ENCODE measurements around the gene PUM2.

Gene PUM2

DNA sequence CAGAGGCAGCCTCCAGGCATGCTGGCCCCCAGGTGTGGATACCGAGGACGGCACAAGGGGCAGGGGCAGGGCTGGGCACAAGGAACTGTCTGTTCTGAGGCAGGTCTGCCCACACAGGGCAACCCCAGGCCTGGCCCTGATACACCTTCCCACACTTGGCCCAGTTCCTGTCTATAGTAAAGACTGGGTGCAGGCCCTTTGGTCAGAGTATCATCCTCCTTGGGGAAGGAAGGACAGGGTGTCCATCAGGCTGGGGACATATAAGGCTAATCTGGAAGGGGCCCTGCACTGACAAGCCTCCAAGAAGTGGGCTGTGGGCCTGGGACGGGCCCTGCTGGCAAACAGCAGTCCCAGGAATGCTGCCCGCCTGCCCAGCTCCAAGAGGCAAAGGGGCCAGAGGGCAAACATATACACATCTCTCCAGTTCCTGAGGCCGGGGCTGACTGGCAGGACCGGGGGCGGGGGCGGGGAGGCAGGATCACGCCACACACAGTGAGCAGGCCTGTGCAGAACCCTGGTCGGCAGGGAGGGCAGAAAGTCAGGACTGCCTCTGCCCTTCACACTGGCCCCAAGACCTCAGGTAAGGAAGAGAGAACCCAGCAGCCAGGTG lies 144.6 kb downstream of the PUM2 start:
- Histone ChIP-seq H3K9me3 (ENCODE audit: control insufficient read depth, low read length) (no peaks in the 10 kb centered on the region), H3K4me1 (ENCODE audit: control insufficient read depth, insufficient read depth, low read length, poor library complexity, severe bottlenecking) (no peaks in the 10 kb centered on the region), H3K27ac (ENCODE audit: low read depth, low read length, severe bottlenecking) (no peak overlapping the region), H3K4me3 (ENCODE audit: extremely low read depth, insufficient read depth, low read length, poor library complexity, severe bottlenecking) (no peak overlapping the region), H3K36me3 (ENCODE audit: control insufficient read depth, insufficient read depth, low read length) (peaks cover 22% of the 10 kb centered on the region)
- WGBS, 2 experiments (ENCODE audit: insufficient coverage in 2 of 2) = 87 to 89% methylated on average over 5 to 10 of the region's 10 CpGs

DNA sequence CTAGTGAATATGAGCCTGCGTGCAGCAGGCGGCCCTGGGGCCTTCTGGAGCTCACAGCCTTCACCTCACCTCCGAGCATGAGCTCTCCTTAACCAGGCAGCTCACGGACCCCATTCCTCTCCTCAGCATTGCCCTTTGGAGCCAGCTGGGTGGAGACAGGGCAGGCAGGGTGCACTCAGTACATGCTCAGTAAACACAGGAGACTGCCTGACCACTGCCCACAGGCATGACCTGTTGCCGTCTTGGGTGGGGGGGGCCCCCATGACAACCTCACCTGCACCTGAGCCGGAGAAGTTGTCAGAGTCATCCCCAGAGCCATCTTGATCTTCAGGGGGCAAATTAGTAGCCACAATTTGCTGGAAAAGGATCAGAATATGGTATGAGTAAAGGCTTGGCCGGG lies 145.6 kb downstream of the PUM2 start:
- Histone ChIP-seq H3K36me3 (ENCODE audit: control insufficient read depth, insufficient read depth, low read length) (peaks cover 22% of the 10 kb centered on the region), H3K4me1 (ENCODE audit: control insufficient read depth, insufficient read depth, low read length, poor library complexity, severe bottlenecking) (no peaks in the 10 kb centered on the region), H3K9me3 (ENCODE audit: control insufficient read depth, low read length) (no peaks in the 10 kb centered on the region), H3K4me3 (ENCODE audit: extremely low read depth, insufficient read depth, low read length, poor library complexity, severe bottlenecking) (no peak overlapping the region), H3K27ac (ENCODE audit: low read depth, low read length, severe bottlenecking) (no peak overlapping the region)
- 72 to 90% methylated on average over 2 to 4 of the region's 7 CpGs for WGBS, 2 experiments (ENCODE audit: insufficient coverage in 2 of 2)

DNA sequence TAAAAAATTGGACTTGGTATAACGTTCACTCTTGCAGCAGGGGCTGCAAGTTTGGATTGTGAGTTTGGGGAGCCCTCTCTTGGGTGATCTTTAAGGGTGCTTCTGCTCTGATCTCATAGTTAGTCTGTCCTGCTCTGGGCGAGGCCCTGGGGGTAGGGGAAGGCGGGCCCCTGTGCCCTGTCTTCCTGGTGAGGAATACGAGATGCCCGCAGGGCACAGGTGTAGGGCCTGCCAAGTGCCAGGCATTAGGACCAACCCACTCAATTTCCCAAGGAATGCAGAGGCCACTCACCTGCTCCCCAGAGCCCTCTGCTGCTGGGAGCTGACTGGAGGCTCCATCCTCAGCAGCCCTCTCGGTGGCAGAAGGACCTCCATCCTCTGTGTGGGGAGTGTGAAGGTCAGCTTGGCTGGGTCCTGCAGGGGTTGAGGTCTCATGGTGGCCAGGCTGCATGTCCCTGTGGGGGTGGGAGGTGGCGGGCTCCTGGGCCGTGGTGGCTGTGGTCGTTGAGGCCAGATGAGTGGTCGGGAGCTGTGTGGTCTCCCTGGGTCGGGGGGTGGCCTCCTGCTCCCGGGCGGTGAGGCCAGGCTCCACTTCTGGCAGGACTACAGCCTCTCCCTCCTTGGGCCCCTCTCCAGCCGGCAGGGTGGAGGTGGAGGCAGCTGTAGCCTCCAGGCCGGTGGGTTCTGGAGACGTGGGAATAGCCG lies 147.0 kb downstream of the PUM2 start:
- H3K9me3 ChIP-seq (ENCODE audit: control insufficient read depth, low read length) = no peaks in the 10 kb centered on the region
- WGBS, 2 experiments (ENCODE audit: insufficient coverage in 2 of 2) = 95 to 96% methylated on average over 13 to 14 of the region's 17 CpGs
- H3K4me3 ChIP-seq (ENCODE audit: extremely low read depth, insufficient read depth, low read length, poor library complexity, severe bottlenecking) = no peak overlapping the region
- no peaks in the 10 kb centered on the region for H3K4me1 ChIP-seq (ENCODE audit: control insufficient read depth, insufficient read depth, low read length, poor library complexity, severe bottlenecking)
- H3K36me3 ChIP-seq (ENCODE audit: control insufficient read depth, insufficient read depth, low read length) = peaks cover 22% of the 10 kb centered on the region
- no peak overlapping the region for H3K27ac ChIP-seq (ENCODE audit: low read depth, low read length, severe bottlenecking)

- Histone ChIP-seq H3K27ac (ENCODE audit: low read depth, low read length, severe bottlenecking) (no peak overlapping the region), H3K4me3 (ENCODE audit: extremely low read depth, insufficient read depth, low read length, poor library complexity, severe bottlenecking) (no peak overlapping the region), H3K36me3 (ENCODE audit: control insufficient read depth, insufficient read depth, low read length) (peaks cover 22% of the 10 kb centered on the region), H3K9me3 (ENCODE audit: control insufficient read depth, low read length) (no peaks in the 10 kb centered on the region), H3K4me1 (ENCODE audit: control insufficient read depth, insufficient read depth, low read length, poor library complexity, severe bottlenecking) (no peaks in the 10 kb centered on the region)
- 95 to 96% methylated on average over 6 to 9 of the region's 10 CpGs for WGBS, 2 experiments (ENCODE audit: insufficient coverage in 2 of 2)
Observed at GRCh38 chr2:20203072-20203471, 147.6 kb downstream of the PUM2 start.

GRCh38 chr2:20201671-20202070 lies 149.0 kb downstream of the PUM2 start:
- no peak overlapping the region for H3K4me3 ChIP-seq (ENCODE audit: extremely low read depth, insufficient read depth, low read length, poor library complexity, severe bottlenecking)
- 93 to 95% methylated on average over 16 to 17 of the region's 17 CpGs for WGBS, 2 experiments (ENCODE audit: insufficient coverage in 2 of 2)
- no peaks in the 10 kb centered on the region for H3K4me1 ChIP-seq (ENCODE audit: control insufficient read depth, insufficient read depth, low read length, poor library complexity, severe bottlenecking)
- peaks cover 22% of the 10 kb centered on the region for H3K36me3 ChIP-seq (ENCODE audit: control insufficient read depth, insufficient read depth, low read length)
- H3K9me3 ChIP-seq (ENCODE audit: control insufficient read depth, low read length) = no peaks in the 10 kb centered on the region
- no peak overlapping the region for H3K27ac ChIP-seq (ENCODE audit: low read depth, low read length, severe bottlenecking)

DNA sequence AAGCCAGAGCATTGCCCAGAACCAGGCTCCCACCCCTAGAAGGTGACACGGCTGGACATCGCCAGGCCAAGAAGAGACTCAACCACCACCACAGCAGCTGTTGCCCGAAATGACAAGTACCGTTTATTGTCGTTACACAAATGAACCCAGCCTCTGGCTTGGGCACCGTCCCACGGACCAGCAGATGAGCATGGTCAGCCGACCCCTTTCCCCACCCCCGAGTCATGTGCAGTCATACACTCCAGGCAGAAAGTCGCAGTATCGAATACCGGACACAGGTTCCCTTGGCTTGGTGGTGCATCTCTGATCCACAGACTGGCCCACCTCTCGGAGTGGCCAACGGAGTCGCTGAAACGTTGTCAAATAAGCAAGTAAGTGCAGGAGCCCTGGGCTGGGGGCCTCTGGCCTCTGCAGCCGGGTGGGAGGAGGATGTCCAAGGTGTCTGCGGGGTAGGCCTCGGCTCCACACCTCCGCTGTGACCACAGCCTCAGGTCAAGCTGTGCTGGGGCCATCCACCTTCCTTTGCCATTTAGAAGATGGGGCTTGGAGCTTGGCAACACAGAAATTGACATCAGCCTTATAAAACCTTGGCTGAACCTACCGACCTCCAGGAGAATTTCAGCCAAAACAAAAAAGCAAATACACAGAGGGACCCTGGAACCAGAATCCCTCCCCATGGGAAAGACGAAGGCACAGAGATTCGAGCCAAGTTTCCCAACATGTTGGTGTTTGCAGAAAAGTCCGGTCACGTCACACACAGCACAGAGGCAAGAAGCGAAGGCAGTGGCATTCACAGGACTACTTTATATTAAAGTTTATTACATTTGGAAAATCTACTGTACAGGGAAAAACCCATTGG lies 149.7 kb downstream of the PUM2 start:
- no peak overlapping the region for H3K27ac ChIP-seq (ENCODE audit: low read depth, low read length, severe bottlenecking)
- H3K9me3 ChIP-seq (ENCODE audit: control insufficient read depth, low read length) = no peaks in the 10 kb centered on the region
- H3K36me3 ChIP-seq (ENCODE audit: control insufficient read depth, insufficient read depth, low read length) = peaks cover 22% of the 10 kb centered on the region
- no peaks in the 10 kb centered on the region for H3K4me1 ChIP-seq (ENCODE audit: control insufficient read depth, insufficient read depth, low read length, poor library complexity, severe bottlenecking)
- WGBS, 2 experiments (ENCODE audit: insufficient coverage in 2 of 2) = 97% methylated on average over 20 to 21 of the region's 26 CpGs
- no peak overlapping the region for H3K4me3 ChIP-seq (ENCODE audit: extremely low read depth, insufficient read depth, low read length, poor library complexity, severe bottlenecking)

- 96 to 100% methylated on average over 3 to 4 of the region's 6 CpGs for WGBS, 2 experiments (ENCODE audit: insufficient coverage in 2 of 2)
- H3K4me3 ChIP-seq (ENCODE audit: extremely low read depth, insufficient read depth, low read length, poor library complexity, severe bottlenecking) = no peak overlapping the region
- H3K36me3 ChIP-seq (ENCODE audit: control insufficient read depth, insufficient read depth, low read length) = peaks cover 22% of the 10 kb centered on the region
- no peak overlapping the region for H3K27ac ChIP-seq (ENCODE audit: low read depth, low read length, severe bottlenecking)
- no peaks in the 10 kb centered on the region for H3K9me3 ChIP-seq (ENCODE audit: control insufficient read depth, low read length)
- H3K4me1 ChIP-seq (ENCODE audit: control insufficient read depth, insufficient read depth, low read length, poor library complexity, severe bottlenecking) = no peaks in the 10 kb centered on the region
Observed at GRCh38 chr2:20199633-20200270, 150.9 kb downstream of the PUM2 start.

DNA sequence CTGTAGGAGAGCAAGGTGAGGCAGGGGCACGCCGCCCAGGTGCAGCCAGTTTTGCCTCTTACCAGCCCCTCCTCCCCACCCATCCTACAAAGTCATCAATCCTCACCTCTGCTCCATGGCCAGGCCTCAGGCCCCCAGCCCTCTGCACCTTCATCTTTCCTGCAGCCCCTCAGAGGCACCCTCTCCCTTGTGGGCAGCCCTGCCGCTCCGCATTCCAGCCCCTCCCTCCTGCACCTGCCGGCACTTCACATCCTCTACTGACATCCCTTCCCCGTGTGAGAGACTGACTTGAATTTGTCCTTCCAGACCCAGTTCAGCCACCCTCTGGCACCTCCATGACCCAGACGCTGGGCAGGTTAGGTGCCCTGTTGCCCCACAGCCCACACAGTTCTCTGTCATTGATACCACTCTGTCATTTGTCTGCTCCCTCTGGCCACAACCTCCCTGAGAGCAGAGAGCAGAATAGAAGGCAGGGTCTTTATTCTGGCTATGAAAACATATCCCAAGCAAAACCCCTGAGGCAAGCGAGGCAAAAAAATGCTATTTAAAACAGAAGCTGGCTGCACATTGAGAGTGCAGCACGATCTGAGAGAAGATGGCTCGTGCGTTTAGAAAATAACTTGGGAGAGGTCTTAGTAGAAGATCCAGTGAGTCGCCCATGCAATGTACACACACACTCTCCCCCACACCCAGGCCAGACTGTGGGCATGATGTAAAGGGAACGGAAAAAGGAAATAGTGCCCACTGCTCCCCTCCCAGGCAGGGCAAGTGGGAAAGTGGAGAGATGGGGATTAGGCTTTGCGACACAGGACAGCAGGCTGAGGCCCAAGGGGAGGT lies 151.6 kb downstream of the PUM2 start:
- no peaks in the 10 kb centered on the region for H3K4me1 ChIP-seq (ENCODE audit: control insufficient read depth, insufficient read depth, low read length, poor library complexity, severe bottlenecking)
- H3K4me3 ChIP-seq (ENCODE audit: extremely low read depth, insufficient read depth, low read length, poor library complexity, severe bottlenecking) = no peak overlapping the region
- H3K9me3 ChIP-seq (ENCODE audit: control insufficient read depth, low read length) = no peaks in the 10 kb centered on the region
- no peak overlapping the region for H3K27ac ChIP-seq (ENCODE audit: low read depth, low read length, severe bottlenecking)
- peaks cover 21% of the 10 kb centered on the region for H3K36me3 ChIP-seq (ENCODE audit: control insufficient read depth, insufficient read depth, low read length)
- 79 to 86% methylated on average over 8 to 10 of the region's 14 CpGs for WGBS, 2 experiments (ENCODE audit: insufficient coverage in 2 of 2)

Data from mesodermal cell (in vitro differentiated cells).